GM06990 (cell line): ENCODE measurements around the gene CBR3.

Source experiments
- DNase-seq: peaks from one replicate; pipeline ENCODE4 v3.0.0-alpha.2; 2011; ENCODE audit not compliant: insufficient read length; ENCODE audit errors: extremely low read depth
- H3K27me3 ChIP-seq: replicated peaks from 2 replicates; pipeline ENCODE4 v1.6.0; 2011; ENCODE audit warnings: low read length; ENCODE audit not compliant: control insufficient read depth, insufficient read depth
- H3K36me3 ChIP-seq: 2 replicates; pipeline ENCODE4 v1.5.1; 2011; ENCODE audit warnings: low read length; ENCODE audit not compliant: control insufficient read depth, insufficient read depth
- H3K4me3 ChIP-seq: replicated peaks from 2 replicates; pipeline ENCODE4 v1.5.1; 2011; ENCODE audit warnings: low read depth, mild to moderate bottlenecking, control low read depth, low read length
- CTCF ChIP-seq: IDR thresholded peaks from 2 replicates; pipeline ENCODE4 v1.5.1; 2011; ENCODE audit warnings: low read length, control low read depth, mild to moderate bottlenecking, inconsistent platforms; ENCODE audit not compliant: insufficient read depth, poor library complexity, severe bottlenecking

Gene CBR3

DNA sequence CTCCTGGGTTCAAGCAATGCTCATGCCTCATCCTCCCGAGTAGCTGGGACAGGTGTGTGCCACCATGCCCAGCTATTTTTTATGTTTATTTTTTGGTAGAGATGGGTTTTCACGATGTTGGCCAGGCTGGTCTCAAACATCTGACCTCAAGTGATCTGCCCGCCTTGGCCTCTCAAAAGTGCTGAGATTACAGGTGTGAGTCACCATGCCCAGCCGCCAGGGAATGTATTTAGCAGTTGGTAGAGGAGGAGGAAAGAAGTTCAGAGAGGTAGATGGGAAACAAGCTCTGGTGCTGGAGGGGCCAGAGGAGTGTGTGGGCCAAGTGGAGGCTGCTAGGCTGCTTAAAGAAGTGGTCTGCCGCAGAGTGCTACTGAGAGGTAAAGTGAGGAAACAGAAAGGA, 27.8 kb downstream of the CBR3 start:
- no peaks in the 10 kb centered on the region for H3K36me3 ChIP-seq
- no peak for TF ChIP-seq CTCF
- DNase-seq: no peak
- H3K4me3 ChIP-seq: no peak overlapping the region
- no peaks in the 10 kb centered on the region for H3K27me3 ChIP-seq

DNA sequence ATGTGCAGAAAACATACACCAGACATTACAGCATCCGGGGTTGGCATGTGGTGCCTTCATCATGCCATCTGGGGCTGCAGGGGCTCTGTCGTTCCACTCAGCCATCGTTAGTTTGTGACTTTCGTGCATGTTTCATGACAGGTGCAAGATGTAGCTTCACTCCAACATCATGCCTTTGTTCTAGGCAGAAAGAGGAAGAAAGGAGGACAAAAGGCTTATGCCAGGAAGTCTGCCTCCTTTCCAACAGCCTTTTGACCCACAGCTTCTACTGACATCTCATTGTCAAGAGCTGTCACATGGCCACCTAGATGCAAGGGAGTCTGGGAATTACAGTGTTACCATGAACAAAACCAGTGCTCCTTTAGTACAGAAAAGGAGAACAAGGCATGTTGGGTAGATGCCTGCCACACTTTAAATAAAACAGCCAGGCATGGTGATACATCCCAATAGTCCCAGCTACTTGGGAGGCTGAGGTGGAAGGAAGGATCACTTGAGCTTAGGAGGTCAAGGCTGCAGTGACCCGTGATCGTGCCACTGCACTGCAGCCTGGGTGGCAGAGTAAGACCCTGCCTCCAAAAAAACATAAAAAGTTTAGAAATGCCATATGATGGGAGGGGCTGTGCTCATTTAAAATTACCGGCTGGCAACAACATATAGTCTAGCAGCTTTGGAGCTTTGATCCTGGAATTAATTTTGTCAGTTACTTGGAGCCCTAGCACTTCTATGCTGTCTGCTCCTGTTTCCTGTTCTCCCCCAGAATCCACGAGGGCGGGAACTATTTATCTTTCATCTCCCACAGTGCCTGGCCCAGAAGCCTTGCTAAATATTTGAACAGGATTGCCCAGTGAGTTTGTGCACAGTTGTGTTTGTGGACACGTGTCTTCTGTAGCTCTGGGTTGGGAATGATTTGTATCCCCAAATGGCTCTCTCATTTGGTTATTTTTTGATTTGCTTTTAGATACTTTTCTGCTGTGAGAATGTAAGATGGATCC, 29.2 kb downstream of the CBR3 start:
- Histone ChIP-seq H3K36me3 (no peaks in the 10 kb centered on the region), H3K27me3 (no peaks in the 10 kb centered on the region), H3K4me3 (no peak overlapping the region)
- no peak for DNase-seq
- no peak for TF ChIP-seq CTCF

- no peak for TF ChIP-seq CTCF
- DNase-seq: no peak
- no peak overlapping the region for H3K4me3 ChIP-seq
- H3K36me3 ChIP-seq: no peaks in the 10 kb centered on the region
- H3K27me3 ChIP-seq: no peaks in the 10 kb centered on the region
These were observed 30.5 kb downstream of the CBR3 start for GRCh38 chr21:36165356-36165755.

DNA sequence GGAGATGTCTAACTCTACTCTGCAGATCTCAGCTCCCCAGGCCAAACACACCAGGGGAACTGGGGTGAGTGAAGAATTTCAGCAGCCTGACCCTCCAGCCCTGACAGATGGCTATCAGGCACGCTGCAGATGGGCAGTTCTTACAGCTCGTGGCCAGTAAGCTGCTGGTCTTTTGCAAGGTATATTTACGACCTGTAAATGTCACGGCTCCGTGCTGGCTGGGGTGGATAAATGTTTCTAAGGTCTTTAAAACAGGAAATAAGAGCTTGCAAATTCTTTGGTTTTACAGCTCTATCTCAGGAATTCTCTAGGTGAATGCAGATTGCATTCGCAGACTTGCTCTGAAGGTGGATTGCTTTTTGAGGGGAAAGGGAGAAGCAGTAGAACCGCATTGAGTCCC, 31.8 kb downstream of the CBR3 start:
- DNase-seq: no peak
- H3K4me3 ChIP-seq: no peak overlapping the region
- no peak for TF ChIP-seq CTCF

DNA sequence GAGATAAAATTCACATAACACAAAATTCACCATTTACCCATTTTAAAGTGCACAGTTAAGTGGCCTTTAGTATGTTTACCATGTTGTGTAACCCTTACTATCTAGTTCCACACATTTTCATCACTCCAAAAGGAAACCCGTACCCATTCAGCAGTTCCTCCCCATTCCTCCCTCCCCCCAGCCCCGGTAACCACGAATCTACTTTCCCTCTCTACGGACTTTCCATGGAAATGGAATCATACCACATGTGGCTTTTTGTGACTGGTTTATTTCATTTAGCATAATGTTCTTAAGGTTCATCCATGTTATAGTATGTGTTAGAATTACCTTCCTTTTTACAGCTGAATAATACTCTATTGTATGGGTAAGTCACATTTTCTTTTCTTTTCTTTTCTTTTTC, 32.7 kb downstream of the CBR3 start:
- TF ChIP-seq CTCF: no peak
- no peak for DNase-seq
- Histone ChIP-seq H3K27me3 (no peaks in the 10 kb centered on the region), H3K4me3 (no peak overlapping the region), H3K36me3 (no peaks in the 10 kb centered on the region)

More for the DNA sequence above, 31.8 kb downstream of the CBR3 start:
- H3K36me3 ChIP-seq: no peaks in the 10 kb centered on the region
- no peaks in the 10 kb centered on the region for H3K27me3 ChIP-seq
